ENCODE data around the gene PRPH.
"Not testable (repeated sequence)": the region's sequence is repeated elsewhere in the genome, so short reads cannot be mapped to it uniquely, and the experiment has no call there.

PRPH gene

DNA sequence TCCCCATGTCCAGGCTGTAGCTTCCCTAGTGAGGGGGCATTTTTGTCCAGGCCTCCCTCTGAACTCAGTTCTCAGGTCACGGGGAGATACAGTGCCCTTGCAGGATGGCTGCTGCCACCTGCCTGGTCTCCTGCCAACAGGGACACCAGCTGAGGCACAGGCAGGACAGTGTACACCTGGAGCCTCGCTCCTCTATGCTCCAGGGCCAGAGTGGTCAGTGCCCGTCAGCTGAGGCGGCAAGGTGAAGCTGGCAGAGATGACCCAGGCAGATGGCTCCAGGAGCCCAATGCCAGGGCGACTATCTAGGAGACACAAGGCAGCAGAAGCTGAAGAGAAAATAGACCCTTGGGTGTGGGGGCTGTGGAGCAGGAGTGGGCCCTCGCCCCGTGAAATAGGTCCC, 17.5 kb upstream of the PRPH start:
- Histone ChIP-seq H3K4me1 (ENCODE audit: control insufficient read depth, insufficient read depth, low read length) (peaks cover 13% of the 10 kb centered on the region), H3K4me3 (ENCODE audit: insufficient read depth, low read depth, low read length) (no peak overlapping the region), H3K27me3 (ENCODE audit: control insufficient read depth, insufficient read depth, low read length, poor library complexity, severe bottlenecking) (no peaks in the 10 kb centered on the region), H3K9me3 (ENCODE audit: control insufficient read depth, low read length) (no peaks in the 10 kb centered on the region), H3K36me3 (ENCODE audit: control insufficient read depth, insufficient read depth, low read length) (peaks cover 6% of the 10 kb centered on the region), H3K27ac (ENCODE audit: insufficient read depth, low read depth, low read length, poor library complexity, severe bottlenecking) (no peak overlapping the region)
- 91 to 92% methylated on average over 7 of the region's 7 CpGs for WGBS, 2 experiments

GRCh38 chr12:49279706-49280159, 15.2 kb upstream of the PRPH start:
- Histone ChIP-seq H3K36me3 (ENCODE audit: control insufficient read depth, insufficient read depth, low read length) (no peaks in the 10 kb centered on the region), H3K9me3 (ENCODE audit: control insufficient read depth, low read length) (no peaks in the 10 kb centered on the region), H3K27ac (ENCODE audit: insufficient read depth, low read depth, low read length, poor library complexity, severe bottlenecking) (no peak overlapping the region), H3K4me3 (ENCODE audit: insufficient read depth, low read depth, low read length) (no peak overlapping the region), H3K4me1 (ENCODE audit: control insufficient read depth, insufficient read depth, low read length) (peaks cover 16% of the 10 kb centered on the region), H3K27me3 (ENCODE audit: control insufficient read depth, insufficient read depth, low read length, poor library complexity, severe bottlenecking) (no peaks in the 10 kb centered on the region)
- 41 to 44% methylated on average over 7 of the region's 7 CpGs for WGBS, 2 experiments

DNA sequence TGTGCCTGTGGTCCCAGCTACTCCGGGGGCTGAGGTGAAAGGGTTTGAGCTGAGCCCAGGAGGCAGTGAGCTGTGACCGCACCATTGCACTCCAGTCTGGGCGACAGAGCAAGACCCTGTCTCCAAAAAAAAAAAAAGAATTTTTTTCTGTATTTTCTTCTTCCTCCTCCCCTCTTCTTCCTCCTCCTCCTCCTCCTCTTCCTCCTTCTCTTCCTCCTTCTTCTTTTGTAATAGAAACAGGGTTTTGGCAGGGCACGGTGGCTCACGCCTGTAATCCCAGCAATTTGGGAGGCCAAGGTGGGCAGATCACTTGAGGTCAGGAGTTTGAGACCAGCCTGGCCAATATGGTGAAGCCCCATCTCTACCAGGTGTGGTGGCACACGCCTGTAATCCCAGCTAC, 14.4 kb upstream of the PRPH start:
- H3K4me1 ChIP-seq (ENCODE audit: control insufficient read depth, insufficient read depth, low read length): peaks cover 16% of the 10 kb centered on the region
- 94 to 95% methylated on average over 6 of the region's 6 CpGs for WGBS, 2 experiments
- H3K36me3 ChIP-seq (ENCODE audit: control insufficient read depth, insufficient read depth, low read length); H3K9me3 ChIP-seq (ENCODE audit: control insufficient read depth, low read length); H3K4me3 ChIP-seq (ENCODE audit: insufficient read depth, low read depth, low read length); H3K27ac ChIP-seq (ENCODE audit: insufficient read depth, low read depth, low read length, poor library complexity, severe bottlenecking); H3K27me3 ChIP-seq (ENCODE audit: control insufficient read depth, insufficient read depth, low read length, poor library complexity, severe bottlenecking): not testable (repeated sequence)

- no peaks in the 10 kb centered on the region for H3K9me3 ChIP-seq (ENCODE audit: control insufficient read depth, low read length)
- 78 to 93% methylated on average over 3 to 5 of the region's 5 CpGs for WGBS, 2 experiments
- H3K36me3 ChIP-seq (ENCODE audit: control insufficient read depth, insufficient read depth, low read length): no peaks in the 10 kb centered on the region
- H3K27me3 ChIP-seq (ENCODE audit: control insufficient read depth, insufficient read depth, low read length, poor library complexity, severe bottlenecking): no peaks in the 10 kb centered on the region
- H3K27ac ChIP-seq (ENCODE audit: insufficient read depth, low read depth, low read length, poor library complexity, severe bottlenecking): no peak overlapping the region
- no peak overlapping the region for H3K4me3 ChIP-seq (ENCODE audit: insufficient read depth, low read depth, low read length)
- peaks cover 16% of the 10 kb centered on the region for H3K4me1 ChIP-seq (ENCODE audit: control insufficient read depth, insufficient read depth, low read length)
Measured at GRCh38 chr12:49282302-49282701, 12.6 kb upstream of the PRPH start.

- not testable (repeated sequence) for H3K27me3 ChIP-seq (ENCODE audit: control insufficient read depth, insufficient read depth, low read length, poor library complexity, severe bottlenecking); H3K9me3 ChIP-seq (ENCODE audit: control insufficient read depth, low read length); H3K4me3 ChIP-seq (ENCODE audit: insufficient read depth, low read depth, low read length); H3K36me3 ChIP-seq (ENCODE audit: control insufficient read depth, insufficient read depth, low read length); H3K27ac ChIP-seq (ENCODE audit: insufficient read depth, low read depth, low read length, poor library complexity, severe bottlenecking)
- H3K4me1 ChIP-seq (ENCODE audit: control insufficient read depth, insufficient read depth, low read length): peaks cover 16% of the 10 kb centered on the region
- WGBS, 2 experiments: 75 to 82% methylated on average over 2 of the region's 6 CpGs
Measured at GRCh38 chr12:49282740-49283375, 12.1 kb upstream of the PRPH start.

- H3K27me3 ChIP-seq (ENCODE audit: control insufficient read depth, insufficient read depth, low read length, poor library complexity, severe bottlenecking): peaks cover 6% of the 10 kb centered on the region
- no peaks in the 10 kb centered on the region for H3K36me3 ChIP-seq (ENCODE audit: control insufficient read depth, insufficient read depth, low read length)
- H3K27ac ChIP-seq (ENCODE audit: insufficient read depth, low read depth, low read length, poor library complexity, severe bottlenecking): no peak overlapping the region
- no peaks in the 10 kb centered on the region for H3K9me3 ChIP-seq (ENCODE audit: control insufficient read depth, low read length)
- peaks cover 16% of the 10 kb centered on the region for H3K4me1 ChIP-seq (ENCODE audit: control insufficient read depth, insufficient read depth, low read length)
- no peak overlapping the region for H3K4me3 ChIP-seq (ENCODE audit: insufficient read depth, low read depth, low read length)
- 91 to 92% methylated on average over 25 of the region's 25 CpGs for WGBS, 2 experiments
Measured at GRCh38 chr12:49283541-49284429, 11.2 kb upstream of the PRPH start.

DNA sequence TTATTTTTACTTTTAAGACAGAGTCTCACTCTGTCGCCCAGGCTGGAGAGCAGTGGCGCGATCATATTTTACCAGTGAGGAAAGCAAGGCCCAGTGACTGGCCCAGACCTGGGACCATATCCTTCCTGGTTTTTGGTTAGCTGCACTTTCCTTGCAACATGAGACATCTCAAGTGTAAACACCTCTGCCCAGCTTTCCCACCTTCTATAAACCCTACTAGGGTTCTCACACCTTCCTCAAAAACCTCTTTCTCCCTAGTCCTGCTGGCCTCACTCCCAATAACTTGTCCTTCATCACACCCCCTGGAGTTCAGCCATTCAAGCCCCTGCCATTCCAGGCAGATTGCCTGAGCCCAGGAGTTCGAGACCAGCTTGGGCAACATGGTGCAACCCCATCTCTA, 10.3 kb upstream of the PRPH start:
- Histone ChIP-seq H3K4me1 (ENCODE audit: control insufficient read depth, insufficient read depth, low read length) (peaks cover 14% of the 10 kb centered on the region), H3K27me3 (ENCODE audit: control insufficient read depth, insufficient read depth, low read length, poor library complexity, severe bottlenecking) (peaks cover 6% of the 10 kb centered on the region), H3K36me3 (ENCODE audit: control insufficient read depth, insufficient read depth, low read length) (no peaks in the 10 kb centered on the region), H3K27ac (ENCODE audit: insufficient read depth, low read depth, low read length, poor library complexity, severe bottlenecking) (no peak overlapping the region), H3K9me3 (ENCODE audit: control insufficient read depth, low read length) (no peaks in the 10 kb centered on the region), H3K4me3 (ENCODE audit: insufficient read depth, low read depth, low read length) (no peak overlapping the region)
- 92 to 95% methylated on average over 4 of the region's 4 CpGs for WGBS, 2 experiments

GRCh38 chr12:49287876-49288275, 7.1 kb upstream of the PRPH start:
- Histone ChIP-seq H3K4me3 (ENCODE audit: insufficient read depth, low read depth, low read length) (no peak overlapping the region), H3K27ac (ENCODE audit: insufficient read depth, low read depth, low read length, poor library complexity, severe bottlenecking) (no peak overlapping the region), H3K27me3 (ENCODE audit: control insufficient read depth, insufficient read depth, low read length, poor library complexity, severe bottlenecking) (peaks cover 18% of the 10 kb centered on the region), H3K4me1 (ENCODE audit: control insufficient read depth, insufficient read depth, low read length) (no peaks in the 10 kb centered on the region), H3K9me3 (ENCODE audit: control insufficient read depth, low read length) (no peaks in the 10 kb centered on the region), H3K36me3 (ENCODE audit: control insufficient read depth, insufficient read depth, low read length) (no peaks in the 10 kb centered on the region)
- 64 to 68% methylated on average over 6 of the region's 6 CpGs for WGBS, 2 experiments

DNA sequence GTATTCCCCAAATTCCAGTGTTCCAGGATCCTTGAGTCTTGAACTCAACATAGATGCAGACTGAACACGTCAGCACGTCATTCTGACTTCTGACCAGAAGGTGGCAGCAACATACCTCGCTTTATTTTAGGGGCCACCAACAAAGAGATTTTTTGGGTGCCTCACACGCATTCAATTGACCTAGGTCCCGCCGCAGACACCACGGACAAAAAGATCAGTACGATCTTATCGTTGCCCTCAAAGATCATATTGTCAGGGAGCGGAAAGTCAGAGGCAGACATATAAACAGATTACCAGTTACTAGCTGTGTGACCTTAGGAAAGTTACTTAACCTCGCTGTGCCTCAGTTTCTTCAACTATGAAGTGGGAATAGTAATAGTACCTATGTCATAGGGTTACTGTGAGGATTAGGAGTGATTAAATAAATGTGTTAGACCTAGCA, 6.5 kb upstream of the PRPH start:
- Histone ChIP-seq H3K36me3 (ENCODE audit: control insufficient read depth, insufficient read depth, low read length) (no peaks in the 10 kb centered on the region), H3K4me3 (ENCODE audit: insufficient read depth, low read depth, low read length) (no peak overlapping the region), H3K9me3 (ENCODE audit: control insufficient read depth, low read length) (no peaks in the 10 kb centered on the region), H3K27me3 (ENCODE audit: control insufficient read depth, insufficient read depth, low read length, poor library complexity, severe bottlenecking) (peaks cover 23% of the 10 kb centered on the region), H3K4me1 (ENCODE audit: control insufficient read depth, insufficient read depth, low read length) (no peaks in the 10 kb centered on the region), H3K27ac (ENCODE audit: insufficient read depth, low read depth, low read length, poor library complexity, severe bottlenecking) (no peak overlapping the region)
- 21 to 23% methylated on average over 11 of the region's 11 CpGs for WGBS, 2 experiments

GRCh38 chr12:49288922-49289555, 5.9 kb upstream of the PRPH start:
- H3K9me3 ChIP-seq (ENCODE audit: control insufficient read depth, low read length): no peaks in the 10 kb centered on the region
- H3K4me1 ChIP-seq (ENCODE audit: control insufficient read depth, insufficient read depth, low read length): peaks cover 4% of the 10 kb centered on the region
- H3K27me3 ChIP-seq (ENCODE audit: control insufficient read depth, insufficient read depth, low read length, poor library complexity, severe bottlenecking): peaks cover 29% of the 10 kb centered on the region
- H3K27ac ChIP-seq (ENCODE audit: insufficient read depth, low read depth, low read length, poor library complexity, severe bottlenecking): no peak overlapping the region
- no peaks in the 10 kb centered on the region for H3K36me3 ChIP-seq (ENCODE audit: control insufficient read depth, insufficient read depth, low read length)
- no peak overlapping the region for H3K4me3 ChIP-seq (ENCODE audit: insufficient read depth, low read depth, low read length)
- WGBS, 2 experiments: 87 to 90% methylated on average over 9 of the region's 9 CpGs

All from ectodermal cell (in vitro differentiated cells).